Measurements from ENCODE around the gene MFNG. TPM values are rescaled to one million over a fixed set of nuclear protein-coding genes. Genes with fewer than 3 reads are reported as not detected.
"Not testable (repeated sequence)": the region's sequence is repeated elsewhere in the genome, so short reads cannot be mapped to it uniquely, and the experiment has no call there.

The MFNG gene
- total RNA-seq, 1 donor from 2014 or later = 2.3 TPM

- no peak for TF ChIP-seq EZH2phosphoT487 (IDR thresholded peaks at IDR 0.05)
- Histone ChIP-seq H3K36me3 (no peaks in the 10 kb centered on the region), H3F3A (ENCODE audit: low read depth) (no peaks in the 10 kb centered on the region), H3K4me2 (no peak overlapping the region), H4K20me1 (ENCODE audit: low read depth) (no peaks in the 10 kb centered on the region), H3K9me3 (ENCODE audit: low read depth) (no peaks in the 10 kb centered on the region), H2AFZ (replicated peaks) (no peak overlapping the region), H3K9ac (no peak overlapping the region), H3K27me3 (no peaks in the 10 kb centered on the region), H3K4me1 (no peaks in the 10 kb centered on the region), H3K79me2 (ENCODE audit: low read depth) (no peaks in the 10 kb centered on the region), H3K4me3 (no peak overlapping the region), H3K27ac (no peak overlapping the region)
- DNase-seq (ENCODE audit: low spot score) = no peak
- Mint-ChIP-seq H3K36me3 (no peaks in the 10 kb centered on the region), H3K4me1 (peaks cover 9% of the 10 kb centered on the region), H3K9me3 (no peaks in the 10 kb centered on the region), H3K27me3 (ENCODE audit: insufficient read depth, low read depth) (peaks cover 2% of the 10 kb centered on the region), H3K27ac (no peak overlapping the region), H3K4me3 (no peak overlapping the region)
Observed at GRCh38 chr22:37533995-37534394, 47.8 kb upstream of the MFNG start.

GRCh38 chr22:37529652-37530345, 43.6 kb upstream of the MFNG start:
- H2AFZ ChIP-seq (replicated peaks) = no peak overlapping the region
- no peak overlapping the region for H3K4me3 ChIP-seq
- no peak for DNase-seq (ENCODE audit: low spot score)
- no peak overlapping the region for H3K4me3 Mint-ChIP-seq
- no peak overlapping the region for H3K4me2 ChIP-seq
- H4K20me1 ChIP-seq (ENCODE audit: low read depth) = no peaks in the 10 kb centered on the region
- H3K27me3 Mint-ChIP-seq (ENCODE audit: insufficient read depth, low read depth) = peaks cover 10% of the 10 kb centered on the region
- no peak overlapping the region for H3K27ac ChIP-seq
- H3K9me3 Mint-ChIP-seq = no peaks in the 10 kb centered on the region
- H3K79me2 ChIP-seq (ENCODE audit: low read depth) = no peaks in the 10 kb centered on the region
- H3K4me1 ChIP-seq = no peaks in the 10 kb centered on the region
- H3F3A ChIP-seq (ENCODE audit: low read depth) = no peaks in the 10 kb centered on the region
- H3K36me3 ChIP-seq = no peaks in the 10 kb centered on the region
- H3K27me3 ChIP-seq = no peaks in the 10 kb centered on the region
- no peak overlapping the region for H3K27ac Mint-ChIP-seq
- peaks cover 4% of the 10 kb centered on the region for H3K4me1 Mint-ChIP-seq
- H3K9me3 ChIP-seq (ENCODE audit: low read depth) = no peaks in the 10 kb centered on the region
- no peak overlapping the region for H3K9ac ChIP-seq
- no peak for TF ChIP-seq EZH2 (IDR thresholded peaks at IDR 0.05)
- no peak for TF ChIP-seq EZH2phosphoT487 (IDR thresholded peaks at IDR 0.05)
- no peak for TF ChIP-seq CTCF (IDR thresholded peaks at IDR 0.05)
- H3K36me3 Mint-ChIP-seq = no peaks in the 10 kb centered on the region

GRCh38 chr22:37527952-37528351, 41.8 kb upstream of the MFNG start:
- H3K27me3 ChIP-seq; H3K4me2 ChIP-seq; H3K36me3 ChIP-seq; H3K36me3 Mint-ChIP-seq; H3F3A ChIP-seq (ENCODE audit: low read depth); H2AFZ ChIP-seq (replicated peaks); H3K4me3 ChIP-seq; H3K79me2 ChIP-seq (ENCODE audit: low read depth); H3K27me3 Mint-ChIP-seq (ENCODE audit: insufficient read depth, low read depth); H3K9me3 Mint-ChIP-seq; H4K20me1 ChIP-seq (ENCODE audit: low read depth); H3K4me1 ChIP-seq; DNase-seq (ENCODE audit: low spot score); H3K9ac ChIP-seq; H3K27ac ChIP-seq; H3K9me3 ChIP-seq (ENCODE audit: low read depth); H3K27ac Mint-ChIP-seq; H3K4me3 Mint-ChIP-seq; H3K4me1 Mint-ChIP-seq: not testable (repeated sequence)

GRCh38 chr22:37527081-37527752, 41.0 kb upstream of the MFNG start:
- H4K20me1 ChIP-seq (ENCODE audit: low read depth); H3K4me3 Mint-ChIP-seq; H3K27ac ChIP-seq; H3K9me3 Mint-ChIP-seq; H2AFZ ChIP-seq (replicated peaks); H3K4me3 ChIP-seq; H3K9me3 ChIP-seq (ENCODE audit: low read depth); H3K27me3 Mint-ChIP-seq (ENCODE audit: insufficient read depth, low read depth); H3K36me3 Mint-ChIP-seq; H3K4me2 ChIP-seq; H3K9ac ChIP-seq; H3K79me2 ChIP-seq (ENCODE audit: low read depth); H3K36me3 ChIP-seq; H3K4me1 Mint-ChIP-seq; DNase-seq (ENCODE audit: low spot score); H3K4me1 ChIP-seq; H3K27ac Mint-ChIP-seq; H3F3A ChIP-seq (ENCODE audit: low read depth): not testable (repeated sequence)
- H3K27me3 ChIP-seq = peaks cover 15% of the 10 kb centered on the region

Measured in neural progenitor cell (in vitro differentiated cells).